ENCODE measurements around the gene XIRP1. TPM values are rescaled to one million over a fixed set of nuclear protein-coding genes. Genes with fewer than 3 reads are reported as not detected.

XIRP1 gene
- total RNA-seq, 1 donor from 2014 or later, result not detected

- no peak for TF ChIP-seq CTCF (IDR thresholded peaks at IDR 0.05; ENCODE audit: insufficient read depth, low read length, severe bottlenecking)
- no peaks in the 10 kb centered on the region for H3K36me3 ChIP-seq (ENCODE audit: control insufficient read depth, insufficient read depth, low read length)
- FAIRE-seq (no peak), DNase-seq (ENCODE audit: low read depth) (no peak)
- H3K4me3 ChIP-seq (ENCODE audit: low read depth, low read length), result no peak overlapping the region
- no peaks in the 10 kb centered on the region for H3K27me3 ChIP-seq (ENCODE audit: control insufficient read depth, insufficient read depth, low read length)
These were observed 22.7 kb downstream of the XIRP1 start for GRCh38 chr3:39169712-39170111.

- Histone ChIP-seq H3K27me3 (ENCODE audit: control insufficient read depth, insufficient read depth, low read length) (no peaks in the 10 kb centered on the region), H3K36me3 (ENCODE audit: control insufficient read depth, insufficient read depth, low read length) (no peaks in the 10 kb centered on the region), H3K4me3 (ENCODE audit: low read depth, low read length) (no peak overlapping the region)
- no peak for DNase-seq (ENCODE audit: low read depth)
- no peak for TF ChIP-seq CTCF (IDR thresholded peaks at IDR 0.05; ENCODE audit: insufficient read depth, low read length, severe bottlenecking)
- no peak for FAIRE-seq
These were observed 24.1 kb downstream of the XIRP1 start for GRCh38 chr3:39168156-39168780.

GRCh38 chr3:39166932-39167532 lies 25.4 kb downstream of the XIRP1 start:
- Histone ChIP-seq H3K4me3 (ENCODE audit: low read depth, low read length) (no peak overlapping the region), H3K27me3 (ENCODE audit: control insufficient read depth, insufficient read depth, low read length) (no peaks in the 10 kb centered on the region), H3K36me3 (ENCODE audit: control insufficient read depth, insufficient read depth, low read length) (no peaks in the 10 kb centered on the region)
- DNase-seq (ENCODE audit: low read depth) (peak; percentile 98), FAIRE-seq (no peak)
- TF ChIP-seq CTCF (IDR thresholded peaks at IDR 0.05; ENCODE audit: insufficient read depth, low read length, severe bottlenecking), result no peak

GRCh38 chr3:39166134-39166710 lies 26.2 kb downstream of the XIRP1 start:
- no peaks in the 10 kb centered on the region for H3K36me3 ChIP-seq (ENCODE audit: control insufficient read depth, insufficient read depth, low read length)
- no peak for TF ChIP-seq CTCF (IDR thresholded peaks at IDR 0.05; ENCODE audit: insufficient read depth, low read length, severe bottlenecking)
- DNase-seq (ENCODE audit: low read depth) (peak; percentile 93), FAIRE-seq (no peak)
- H3K27me3 ChIP-seq (ENCODE audit: control insufficient read depth, insufficient read depth, low read length), result no peaks in the 10 kb centered on the region
- no peak overlapping the region for H3K4me3 ChIP-seq (ENCODE audit: low read depth, low read length)

GRCh38 chr3:39165518-39165917 lies 26.9 kb downstream of the XIRP1 start:
- DNase-seq (ENCODE audit: low read depth) (no peak), FAIRE-seq (no peak)
- Histone ChIP-seq H3K4me3 (ENCODE audit: low read depth, low read length) (no peak overlapping the region), H3K27me3 (ENCODE audit: control insufficient read depth, insufficient read depth, low read length) (no peaks in the 10 kb centered on the region), H3K36me3 (ENCODE audit: control insufficient read depth, insufficient read depth, low read length) (no peaks in the 10 kb centered on the region)
- TF ChIP-seq CTCF (IDR thresholded peaks at IDR 0.05; ENCODE audit: insufficient read depth, low read length, severe bottlenecking), result no peak

Measured in bronchial epithelial cell (primary cell).